Measurements from ENCODE around the gene MINDY3. TPM values are rescaled to one million over a fixed set of nuclear protein-coding genes. Genes with fewer than 3 reads are reported as not detected.

Gene MINDY3
- total RNA-seq, 4 donors from 2014 or later = 19.6 to 38.6 (median 24.2) TPM

DNA sequence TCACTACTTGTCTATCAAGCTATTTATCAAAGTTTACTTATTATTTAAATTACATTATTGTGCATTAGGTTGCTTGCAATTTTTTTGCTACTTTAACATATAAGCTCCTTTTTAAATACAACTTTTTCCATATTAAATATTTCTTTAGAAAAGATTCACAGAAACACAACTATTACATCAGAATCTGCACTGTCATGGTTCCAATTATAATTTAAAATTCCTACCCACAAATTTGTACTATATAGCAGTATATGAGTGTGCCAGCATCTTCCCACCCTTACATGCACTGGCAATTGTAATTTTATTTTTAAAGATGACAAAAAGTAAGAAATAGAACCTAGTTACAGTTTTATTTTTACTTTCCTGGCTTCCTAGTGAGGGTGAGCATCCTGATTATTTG, 15.8 kb downstream of the MINDY3 start:
- ATAC-seq (ENCODE audit: low FRiP score) = no peak
- TF ChIP-seq, protein P1, sequence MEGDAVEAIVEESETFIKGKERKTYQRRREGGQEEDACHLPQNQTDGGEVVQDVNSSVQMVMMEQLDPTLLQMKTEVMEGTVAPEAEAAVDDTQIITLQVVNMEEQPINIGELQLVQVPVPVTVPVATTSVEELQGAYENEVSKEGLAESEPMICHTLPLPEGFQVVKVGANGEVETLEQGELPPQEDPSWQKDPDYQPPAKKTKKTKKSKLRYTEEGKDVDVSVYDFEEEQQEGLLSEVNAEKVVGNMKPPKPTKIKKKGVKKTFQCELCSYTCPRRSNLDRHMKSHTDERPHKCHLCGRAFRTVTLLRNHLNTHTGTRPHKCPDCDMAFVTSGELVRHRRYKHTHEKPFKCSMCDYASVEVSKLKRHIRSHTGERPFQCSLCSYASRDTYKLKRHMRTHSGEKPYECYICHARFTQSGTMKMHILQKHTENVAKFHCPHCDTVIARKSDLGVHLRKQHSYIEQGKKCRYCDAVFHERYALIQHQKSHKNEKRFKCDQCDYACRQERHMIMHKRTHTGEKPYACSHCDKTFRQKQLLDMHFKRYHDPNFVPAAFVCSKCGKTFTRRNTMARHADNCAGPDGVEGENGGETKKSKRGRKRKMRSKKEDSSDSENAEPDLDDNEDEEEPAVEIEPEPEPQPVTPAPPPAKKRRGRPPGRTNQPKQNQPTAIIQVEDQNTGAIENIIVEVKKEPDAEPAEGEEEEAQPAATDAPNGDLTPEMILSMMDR (IDR thresholded peaks at IDR 0.05) = no peak
- no peak for DNase-seq (ENCODE audit: low spot score)

DNA sequence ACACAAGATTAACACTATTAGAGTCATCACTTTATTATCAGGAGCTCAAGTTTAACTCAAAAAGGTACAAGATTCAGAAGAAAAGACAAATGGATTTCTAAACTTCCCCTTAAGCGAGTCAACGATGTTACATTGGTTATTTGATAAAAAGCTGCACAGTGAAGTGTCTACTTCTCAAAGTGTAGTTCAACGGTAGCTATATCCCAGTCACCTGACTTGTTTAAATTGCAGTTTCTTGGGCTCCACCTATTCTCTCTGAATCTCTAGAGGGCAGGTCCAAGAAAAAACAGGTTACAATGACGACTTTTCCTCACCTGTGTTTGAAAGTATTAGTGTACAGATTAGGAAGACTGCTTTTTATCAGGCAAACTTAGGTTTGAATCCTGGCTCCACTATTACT, 16.6 kb downstream of the MINDY3 start:
- no peak for DNase-seq (ENCODE audit: low spot score)
- TF ChIP-seq, protein P1 (IDR thresholded peaks at IDR 0.05) = no peak

DNA sequence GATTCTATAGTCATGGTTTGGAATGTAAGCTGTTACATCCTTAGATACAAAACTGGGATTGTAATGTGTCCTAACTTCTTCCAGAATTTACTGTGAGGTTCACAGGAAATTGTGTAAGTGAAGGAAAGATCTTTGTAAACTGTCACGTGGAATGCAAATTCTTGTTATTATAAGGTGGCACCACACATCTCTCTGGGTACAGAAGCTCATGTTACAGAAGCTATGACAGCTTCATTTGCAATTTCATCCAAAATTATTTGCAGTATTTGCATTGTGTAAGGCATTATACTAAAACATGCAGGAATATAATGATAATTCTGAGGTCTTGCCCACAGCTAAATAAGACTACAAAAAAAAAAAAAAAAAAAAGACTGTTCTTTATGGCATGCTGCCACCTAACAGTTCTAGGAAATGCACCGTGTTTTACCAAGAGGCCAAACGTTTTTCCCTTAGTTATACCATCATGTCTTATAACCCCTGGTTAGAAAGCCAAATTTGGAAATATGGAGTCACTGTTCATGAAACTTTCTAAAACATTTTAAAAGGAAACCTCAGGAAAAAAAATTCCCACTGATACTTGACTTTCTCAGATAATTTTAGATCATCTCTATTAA, 17.6 kb downstream of the MINDY3 start:
- TF ChIP-seq, protein P1 (IDR thresholded peaks at IDR 0.05) = no peak
- ATAC-seq (ENCODE audit: low FRiP score) (no peak), DNase-seq (ENCODE audit: low spot score) (no peak)

More for the DNA sequence above, 16.6 kb downstream of the MINDY3 start:
- no peak for ATAC-seq (ENCODE audit: low FRiP score)

DNA sequence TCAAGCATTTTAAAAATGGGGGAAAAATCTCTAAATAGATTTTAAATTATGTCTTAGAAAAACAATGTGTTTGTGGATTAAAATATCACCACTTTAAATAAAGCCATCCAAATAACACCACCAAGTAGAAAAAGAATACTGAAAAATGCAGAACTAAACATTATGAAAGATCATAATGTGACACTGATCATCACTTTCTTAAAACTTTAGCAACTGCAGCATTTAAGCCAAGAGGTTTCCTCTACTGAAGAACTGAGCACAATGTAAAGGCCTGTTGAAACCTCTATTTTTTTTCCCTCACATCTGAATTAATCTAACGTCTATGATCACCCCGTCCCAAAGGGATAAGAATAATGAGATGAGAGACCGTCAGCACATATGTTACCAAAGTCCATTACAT, 18.6 kb downstream of the MINDY3 start:
- DNase-seq (ENCODE audit: low spot score) = no peak
- ATAC-seq (ENCODE audit: low FRiP score) = no peak
- TF ChIP-seq, protein P1 (IDR thresholded peaks at IDR 0.05) = no peak

DNA sequence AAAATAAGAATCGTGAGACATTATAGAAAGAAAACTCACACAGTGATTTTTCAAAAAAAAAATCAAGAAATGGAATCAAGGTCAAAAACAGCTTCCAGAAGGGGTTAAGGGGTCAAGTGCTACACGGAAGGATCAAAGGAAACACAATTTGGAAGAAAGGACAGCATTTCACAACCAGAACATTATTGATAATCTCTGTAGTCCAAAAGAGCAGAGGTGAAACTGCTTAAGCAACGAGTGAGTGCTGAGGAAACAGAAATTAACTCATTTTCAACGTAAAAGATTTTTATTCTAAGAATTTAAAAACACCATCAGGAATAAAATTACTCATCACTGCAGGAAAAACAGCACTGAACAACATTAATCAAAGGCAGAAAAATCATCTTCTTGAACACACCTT, 23.5 kb downstream of the MINDY3 start:
- ATAC-seq (ENCODE audit: low FRiP score) (no peak), DNase-seq (ENCODE audit: low spot score) (no peak)
- TF ChIP-seq, protein P1 (IDR thresholded peaks at IDR 0.05) = no peak

DNA sequence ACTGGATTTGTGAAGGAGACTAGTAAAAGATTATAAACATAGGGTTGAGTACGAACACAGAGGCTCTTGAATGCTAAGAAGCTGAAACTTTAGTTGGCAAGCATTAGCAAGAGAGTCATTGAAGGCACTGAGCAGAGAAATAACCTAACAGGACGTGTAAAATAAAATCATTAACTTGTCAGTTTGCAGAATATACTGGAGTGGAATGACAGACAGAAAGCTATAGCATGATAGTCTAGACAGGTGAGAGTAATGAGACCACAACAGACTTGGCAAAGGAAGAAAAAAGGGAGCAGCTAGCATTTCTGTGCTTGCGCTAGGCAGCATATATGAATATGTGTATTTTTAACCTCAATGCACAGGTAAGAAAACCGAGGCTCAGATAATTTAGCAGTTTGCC, 30.8 kb downstream of the MINDY3 start:
- TF ChIP-seq, protein P1 (IDR thresholded peaks at IDR 0.05) = no peak
- ATAC-seq (ENCODE audit: low FRiP score) = no peak

DNA sequence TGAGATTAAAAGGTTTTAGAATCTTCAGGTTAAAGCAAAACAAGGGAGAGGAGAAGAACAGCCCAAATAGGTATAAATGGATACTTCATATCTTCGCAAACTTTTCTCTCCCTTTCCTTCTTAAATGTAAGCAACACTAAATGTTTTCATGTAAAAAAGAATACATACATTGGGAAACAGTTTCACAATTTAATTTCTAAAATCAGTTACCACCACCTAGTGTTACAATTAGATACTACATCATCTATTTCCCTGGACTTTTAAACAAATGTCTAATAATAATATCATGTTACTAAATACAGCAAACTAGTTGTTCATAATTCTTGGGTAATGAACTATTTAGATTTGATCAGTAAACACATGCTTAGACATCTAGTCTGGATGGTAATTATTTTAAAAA, 35.8 kb downstream of the MINDY3 start:
- ATAC-seq (ENCODE audit: low FRiP score) (no peak), DNase-seq (ENCODE audit: low spot score) (no peak)
- TF ChIP-seq, protein P1 (IDR thresholded peaks at IDR 0.05) = no peak

More for the DNA sequence above, 30.8 kb downstream of the MINDY3 start:
- no peak for DNase-seq (ENCODE audit: low spot score)
